Spinal cord (tissue), 10 donors: Measurements from ENCODE around the gene ROM1. TPM values are rescaled to one million over a fixed set of nuclear protein-coding genes. Genes with fewer than 3 reads are reported as not detected.

Source experiments
- DNase-seq, 6 donors: peaks; one replicate each; pipeline versions ENCODE4 v3.0.0 to v3.0.0-alpha.2; 2013 to 2015; ENCODE audit warnings: low spot score in 6 of 6, low read depth in 4 of 6
- H3K27ac ChIP-seq: one replicate; pipeline ENCODE4 v1.5.1; 2013; ENCODE audit warnings: low read depth, low read length, control low read depth
- H3K27me3 ChIP-seq: one replicate; pipeline ENCODE4 v1.6.1; 2013; ENCODE audit warnings: low read length; ENCODE audit not compliant: control insufficient read depth, insufficient read depth
- H3K36me3 ChIP-seq: one replicate; pipeline ENCODE4 v1.6.1; 2013; ENCODE audit warnings: low read length; ENCODE audit not compliant: control insufficient read depth, insufficient read depth
- H3K4me1 ChIP-seq: one replicate; pipeline ENCODE4 v1.6.1; 2013; ENCODE audit warnings: low read length; ENCODE audit not compliant: control insufficient read depth, insufficient read depth
- H3K4me3 ChIP-seq: one replicate; pipeline ENCODE4 v1.5.1; 2013; ENCODE audit warnings: low read depth, low read length, control low read depth
- H3K9me3 ChIP-seq: one replicate; pipeline ENCODE4 v1.6.1; 2013; ENCODE audit warnings: low read length; ENCODE audit not compliant: control insufficient read depth, insufficient read depth
- WGBS: methylation state at CpG from one replicate; pipeline ENCODE4 v1.1.5; 2013; ENCODE audit warnings: missing lambda C conversion rate; ENCODE audit not compliant: insufficient coverage; 5-methylcytosine and 5-hydroxymethylcytosine counted together
- polyA plus RNA-seq, 2 donors: library from polyadenylated mRNA; unstranded; fragments of 120-200 nt; gene quantifications; one replicate each; pipeline ENCODE4 v1.2.1, GENCODE V29; 2013; ENCODE audit not compliant: insufficient read length in 2 of 2
- total RNA-seq, 2 donors: library from RNA; depleted of rRNA in 1 of 2; stranded (reverse); fragments of 120-200 nt in 1 of 2; fragments of >200 nt in 1 of 2; gene quantifications; one replicate each; pipeline versions ENCODE4 v1.2.3 to v1.2.4, GENCODE V29; 2013 to 2014
- donor health status: healthy.

The ROM1 gene
- total and polyA plus RNA-seq, 4 donors, result 4.8 to 11.9 (median 9.9) TPM

- no peak overlapping the region for H3K27ac ChIP-seq
- no peaks in the 10 kb centered on the region for H3K9me3 ChIP-seq
- DNase-seq, result no peak
- peaks cover 18% of the 10 kb centered on the region for H3K4me1 ChIP-seq
- peaks cover 32% of the 10 kb centered on the region for H3K36me3 ChIP-seq
- no peaks in the 10 kb centered on the region for H3K27me3 ChIP-seq
- no peak overlapping the region for H3K4me3 ChIP-seq
- WGBS, result 94% methylated on average over 14 of the region's 15 CpGs
Measured at GRCh38 chr11:62605902-62606301, 7.2 kb upstream of the ROM1 start.

GRCh38 chr11:62607714-62608113 lies 5.3 kb upstream of the ROM1 start:
- H3K4me3 ChIP-seq, result no peak overlapping the region
- H3K9me3 ChIP-seq, result no peaks in the 10 kb centered on the region
- no peaks in the 10 kb centered on the region for H3K27me3 ChIP-seq
- no peak for DNase-seq
- WGBS, result 61% methylated on average over 4 of the region's 4 CpGs
- H3K4me1 ChIP-seq, result peaks cover 23% of the 10 kb centered on the region
- H3K27ac ChIP-seq, result no peak overlapping the region
- peaks cover 37% of the 10 kb centered on the region for H3K36me3 ChIP-seq

- Histone ChIP-seq H3K36me3 (peaks cover 42% of the 10 kb centered on the region), H3K27me3 (no peaks in the 10 kb centered on the region), H3K4me1 (peaks cover 28% of the 10 kb centered on the region), H3K27ac (no peak overlapping the region), H3K9me3 (no peaks in the 10 kb centered on the region), H3K4me3 (no peak overlapping the region)
- no peak for DNase-seq
- 89% methylated on average over 7 of the region's 12 CpGs for WGBS
Measured at GRCh38 chr11:62608776-62609175, 4.3 kb upstream of the ROM1 start.

DNA sequence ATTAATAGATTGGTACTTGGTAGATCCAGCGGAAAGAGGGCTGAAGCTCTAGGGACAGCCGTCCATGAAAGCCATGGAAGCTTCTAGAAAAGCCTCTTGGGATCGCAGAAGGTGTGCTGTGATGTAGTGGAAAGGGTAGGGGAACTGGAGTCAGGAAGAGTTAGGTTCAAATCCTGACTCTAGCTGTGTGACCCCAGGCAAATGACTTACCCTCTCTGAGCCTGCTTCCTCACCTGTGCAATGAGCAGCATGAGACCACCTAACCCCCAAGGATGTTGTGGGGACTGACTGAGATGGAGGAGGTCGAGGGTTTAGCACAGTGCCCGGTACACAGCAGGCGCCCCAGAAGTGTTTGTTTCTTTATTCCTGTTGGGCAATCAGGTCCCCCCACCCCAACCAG lies 2.7 kb upstream of the ROM1 start:
- H3K27ac ChIP-seq, result no peak overlapping the region

DNA sequence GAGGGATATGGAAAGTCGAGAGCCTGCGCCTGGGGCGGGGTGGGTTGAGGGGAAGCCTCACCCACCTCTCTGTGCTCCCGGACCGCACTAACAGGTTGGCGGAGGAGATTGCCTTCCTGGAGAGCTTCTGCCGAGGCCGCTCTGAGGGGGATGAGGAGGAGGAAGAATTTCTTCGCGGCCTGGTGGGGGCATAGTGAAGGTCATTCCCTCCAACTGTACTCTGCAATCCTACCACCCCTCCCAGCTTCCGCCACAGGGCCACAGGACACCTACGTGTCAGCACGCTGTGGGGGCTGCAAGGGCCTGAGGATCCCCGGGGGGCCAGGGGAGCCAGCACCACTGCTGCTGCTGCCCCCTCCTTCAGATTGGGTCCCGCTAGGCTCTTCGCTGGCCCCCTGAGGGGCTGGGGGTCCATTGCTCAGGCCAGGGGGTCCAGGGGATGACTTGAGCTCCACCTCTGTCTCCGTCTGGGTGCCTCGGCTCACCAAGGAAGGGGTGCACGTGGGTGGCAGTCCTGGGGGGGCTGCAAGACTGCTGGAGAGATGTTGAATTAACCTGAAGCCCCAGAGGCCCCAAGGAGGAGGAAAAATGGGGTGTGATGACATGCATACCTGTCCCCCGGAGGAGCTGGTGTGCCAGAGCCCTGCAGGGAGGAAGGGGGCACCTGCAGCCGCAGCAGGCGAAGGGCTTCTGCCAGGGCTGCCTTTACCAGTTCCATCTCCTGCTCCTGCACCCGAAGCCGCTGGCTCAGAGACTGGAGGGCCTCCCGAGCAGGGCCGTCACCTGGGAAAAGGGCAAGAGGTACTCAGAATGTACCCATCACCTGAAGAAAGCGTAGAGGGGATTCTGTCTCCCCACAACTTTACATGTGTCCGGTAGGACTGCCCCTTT lies 2.0 kb upstream of the ROM1 start:
- Histone ChIP-seq H3K4me1 (peaks cover 28% of the 10 kb centered on the region), H3K27ac (peak overlapping the region; percentile 90), H3K9me3 (no peaks in the 10 kb centered on the region), H3K4me3 (peak overlapping the region; percentile 63), H3K27me3 (no peaks in the 10 kb centered on the region), H3K36me3 (peaks cover 48% of the 10 kb centered on the region)
- DNase-seq, result no peak
- 63% methylated on average over 16 of the region's 28 CpGs for WGBS

More for the DNA sequence above, 2.7 kb upstream of the ROM1 start:
- peaks cover 48% of the 10 kb centered on the region for H3K36me3 ChIP-seq
- H3K27me3 ChIP-seq, result no peaks in the 10 kb centered on the region
- peaks cover 28% of the 10 kb centered on the region for H3K4me1 ChIP-seq
- no peak for DNase-seq
- H3K4me3 ChIP-seq, result no peak overlapping the region
- WGBS, result 94% methylated on average over 3 of the region's 6 CpGs
- no peaks in the 10 kb centered on the region for H3K9me3 ChIP-seq

DNA sequence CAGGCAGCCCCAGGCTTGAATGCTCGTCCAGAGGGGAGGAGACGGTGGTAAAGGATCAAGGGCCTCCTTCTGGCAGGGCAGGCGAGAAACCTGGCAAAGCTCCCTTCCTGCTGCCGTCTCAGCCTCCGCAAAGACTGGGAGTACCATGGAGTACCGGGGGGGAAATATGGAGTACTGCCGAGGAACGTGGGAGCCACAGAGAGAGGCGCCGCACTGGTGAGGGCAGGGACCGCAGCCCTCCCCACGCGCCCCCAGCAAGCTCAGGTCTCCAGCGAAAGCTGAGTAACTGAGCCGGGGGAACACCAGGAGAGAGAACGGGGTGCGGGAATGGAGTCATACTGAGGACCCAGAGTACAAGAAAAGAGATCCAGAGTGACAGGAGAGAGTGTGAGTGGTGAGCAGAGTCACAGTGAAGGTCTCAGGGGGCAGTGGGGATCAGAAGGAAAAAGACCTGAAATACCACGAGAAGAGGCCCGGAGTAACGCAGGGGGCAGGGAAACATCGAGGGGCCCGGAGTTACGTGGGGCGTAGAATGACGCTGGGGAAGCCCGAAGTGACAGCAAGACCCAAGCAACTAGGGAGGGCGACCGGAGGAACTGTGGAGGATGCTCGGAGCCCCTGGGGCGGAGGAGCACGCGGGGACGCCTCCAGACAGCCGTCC lies 1.2 kb upstream of the ROM1 start:
- Histone ChIP-seq H3K27me3 (no peaks in the 10 kb centered on the region), H3K4me3 (peak overlapping the region; percentile 63), H3K9me3 (no peaks in the 10 kb centered on the region), H3K36me3 (peaks cover 53% of the 10 kb centered on the region), H3K27ac (peak overlapping the region; percentile 90), H3K4me1 (peaks cover 28% of the 10 kb centered on the region)
- WGBS, result 2% methylated on average over 33 of the region's 34 CpGs
- DNase-seq, result peak in 2 of 6 donors; percentile 20 to 75

DNA sequence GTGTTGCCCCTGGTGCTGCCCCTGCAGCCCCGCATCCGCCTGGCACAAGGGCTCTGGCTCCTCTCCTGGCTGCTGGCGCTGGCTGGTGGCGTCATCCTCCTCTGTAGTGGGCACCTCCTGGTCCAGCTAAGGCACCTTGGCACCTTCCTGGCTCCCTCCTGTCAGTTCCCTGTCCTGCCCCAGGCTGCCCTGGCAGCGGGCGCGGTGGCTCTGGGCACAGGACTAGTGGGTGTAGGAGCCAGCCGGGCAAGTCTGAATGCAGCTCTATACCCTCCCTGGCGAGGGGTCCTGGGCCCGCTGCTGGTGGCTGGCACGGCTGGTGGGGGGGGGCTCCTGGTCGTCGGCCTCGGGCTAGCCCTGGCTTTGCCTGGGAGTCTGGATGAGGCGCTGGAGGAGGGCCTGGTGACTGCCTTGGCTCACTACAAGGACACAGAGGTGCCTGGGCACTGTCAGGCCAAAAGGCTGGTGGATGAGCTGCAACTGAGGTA lies 278 bp downstream of the ROM1 start:
- H3K4me3 ChIP-seq, result no peak overlapping the region
- H3K9me3 ChIP-seq, result no peaks in the 10 kb centered on the region
- no peaks in the 10 kb centered on the region for H3K27me3 ChIP-seq
- H3K27ac ChIP-seq, result peak overlapping the region; percentile 90
- DNase-seq, result no peak
- 53% methylated on average over 15 of the region's 15 CpGs for WGBS
- peaks cover 28% of the 10 kb centered on the region for H3K4me1 ChIP-seq
- H3K36me3 ChIP-seq, result peaks cover 61% of the 10 kb centered on the region

- Histone ChIP-seq H3K9me3 (no peaks in the 10 kb centered on the region), H3K4me1 (peaks cover 28% of the 10 kb centered on the region), H3K27ac (peak overlapping the region; percentile 90), H3K4me3 (no peak overlapping the region), H3K27me3 (no peaks in the 10 kb centered on the region), H3K36me3 (peaks cover 63% of the 10 kb centered on the region)
- WGBS, result 86% methylated on average over 5 of the region's 8 CpGs
- no peak for DNase-seq
Measured at GRCh38 chr11:62614275-62614674, 1.2 kb downstream of the ROM1 start.

GRCh38 chr11:62615521-62615920 lies 2.5 kb downstream of the ROM1 start:
- Histone ChIP-seq H3K27me3 (no peaks in the 10 kb centered on the region), H3K9me3 (no peaks in the 10 kb centered on the region), H3K4me3 (no peak overlapping the region), H3K4me1 (peaks cover 31% of the 10 kb centered on the region), H3K36me3 (peaks cover 60% of the 10 kb centered on the region), H3K27ac (no peak overlapping the region)
- WGBS, result 96% methylated on average over 3 of the region's 7 CpGs
- DNase-seq, result no peak
